Skin epidermis (tissue), 12 donors: ENCODE data around the gene URI1.
"Not testable (repeated sequence)": the region's sequence is repeated elsewhere in the genome, so short reads cannot be mapped to it uniquely, and the experiment has no call there.

ENCODE experiments used
- H3K27ac ChIP-seq, 21 experiments: fragments of 200-600 bp; sonication (generic) in 11 of 21; one replicate each; pipeline ENCODE4 v1.5.0; 2020; ENCODE audit warnings: mild to moderate bottlenecking in 3 of 21, inconsistent platforms in 2 of 21, moderate library complexity in 2 of 21
- H3K4me3 ChIP-seq, 7 experiments: fragments of 200-600 bp; sonication (generic) in 2 of 7; one replicate each; pipeline ENCODE4 v1.5.0; 2020; ENCODE audit warnings: inconsistent platforms in 2 of 7, mild to moderate bottlenecking in 2 of 7, moderate library complexity in 1 of 7

Gene URI1, protein sequence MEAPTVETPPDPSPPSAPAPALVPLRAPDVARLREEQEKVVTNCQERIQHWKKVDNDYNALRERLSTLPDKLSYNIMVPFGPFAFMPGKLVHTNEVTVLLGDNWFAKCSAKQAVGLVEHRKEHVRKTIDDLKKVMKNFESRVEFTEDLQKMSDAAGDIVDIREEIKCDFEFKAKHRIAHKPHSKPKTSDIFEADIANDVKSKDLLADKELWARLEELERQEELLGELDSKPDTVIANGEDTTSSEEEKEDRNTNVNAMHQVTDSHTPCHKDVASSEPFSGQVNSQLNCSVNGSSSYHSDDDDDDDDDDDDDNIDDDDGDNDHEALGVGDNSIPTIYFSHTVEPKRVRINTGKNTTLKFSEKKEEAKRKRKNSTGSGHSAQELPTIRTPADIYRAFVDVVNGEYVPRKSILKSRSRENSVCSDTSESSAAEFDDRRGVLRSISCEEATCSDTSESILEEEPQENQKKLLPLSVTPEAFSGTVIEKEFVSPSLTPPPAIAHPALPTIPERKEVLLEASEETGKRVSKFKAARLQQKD

DNA sequence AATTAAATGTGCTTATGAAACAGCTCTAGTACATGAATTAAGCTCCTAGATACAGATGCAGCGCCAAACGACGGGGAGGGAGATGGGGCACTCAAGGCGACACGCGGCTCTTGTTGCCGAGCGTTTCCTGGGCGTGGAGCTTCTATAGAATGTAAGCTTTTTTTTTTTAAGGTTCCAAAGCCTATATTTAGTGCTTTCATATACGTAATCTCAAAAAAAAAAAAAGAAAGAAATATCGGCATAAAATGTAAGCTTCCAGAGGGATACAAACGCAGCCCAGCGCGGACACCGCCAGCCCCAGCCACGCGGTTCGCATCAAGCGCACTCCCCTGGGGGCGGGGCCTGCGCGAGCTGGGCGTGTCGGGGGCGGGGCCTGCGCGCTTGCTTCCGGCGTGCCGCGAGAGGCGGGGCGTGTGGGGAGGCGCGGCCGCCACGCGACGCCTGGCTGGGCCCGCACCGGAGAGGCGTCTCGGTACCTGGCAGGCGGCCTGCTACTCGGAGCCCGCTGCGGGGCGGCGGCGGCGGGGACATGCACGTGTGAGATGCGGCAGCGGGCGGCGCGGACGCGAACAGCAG is at the start of gene URI1:
Gene URI1, plus strand, starts transcription at position 412 of the 576 bp plus-strand sequence. CDS start 309 bp downstream, outside the sequence.
- H3K27ac ChIP-seq: peak within 1 kb of the TSS; percentile 37 to 93 (median 84)
- H3K4me3 ChIP-seq: peak within 1 kb of the TSS; percentile 57 to 95 (median 87)

DNA sequence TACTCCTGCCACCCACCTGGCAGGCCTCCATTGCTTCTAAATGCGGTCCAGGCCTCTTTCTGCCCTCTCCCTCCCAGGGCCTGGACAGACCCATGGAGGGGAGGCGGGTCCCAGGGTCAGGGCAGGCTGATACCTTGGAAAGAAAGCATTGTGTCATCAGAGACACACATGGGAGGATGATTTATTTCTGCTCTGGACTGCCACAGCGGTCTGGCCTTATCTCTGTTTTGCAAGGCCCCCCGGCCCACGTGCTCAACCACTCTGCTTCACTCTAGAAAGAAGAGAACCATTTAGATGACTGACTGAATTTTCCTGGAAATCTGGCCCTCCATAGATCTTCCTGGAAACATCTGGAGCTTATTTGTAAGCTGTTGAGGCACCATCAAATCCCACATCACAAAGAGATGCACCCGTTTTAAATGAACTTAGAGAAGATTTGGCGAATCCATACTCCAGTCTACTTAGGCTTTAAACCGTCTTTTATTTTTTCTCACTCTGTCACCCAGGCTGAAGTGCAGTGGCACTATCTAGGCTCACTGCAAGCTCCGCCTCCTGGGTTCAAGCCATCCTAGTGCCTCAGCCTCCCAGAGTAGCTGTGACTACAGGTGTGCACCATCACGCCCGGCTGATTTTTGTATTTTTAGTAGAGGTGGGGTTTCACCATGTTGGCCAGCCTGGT is 48.3 kb upstream of the URI1 start:
- Histone ChIP-seq H3K4me3 (no peak overlapping the region), H3K27ac (no peak overlapping the region)

DNA sequence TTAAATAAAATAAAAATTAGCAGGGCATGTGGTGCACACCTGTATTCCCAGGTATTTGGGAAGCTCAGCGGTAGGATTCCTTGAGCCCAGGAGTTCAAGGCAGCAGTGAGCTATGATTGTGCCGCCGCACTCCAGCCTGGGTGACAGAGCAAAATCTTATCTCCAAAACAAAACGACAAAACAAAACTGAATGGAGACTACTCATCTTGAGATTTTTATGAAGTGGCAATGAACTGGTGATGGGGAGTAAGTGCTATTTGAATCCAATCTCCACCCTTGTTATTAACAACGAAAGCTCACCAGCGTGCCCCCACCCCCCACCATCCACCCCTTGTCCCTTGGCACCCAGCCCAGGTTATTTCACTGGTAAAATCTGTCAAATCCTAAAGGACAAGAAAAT is 45.2 kb upstream of the URI1 start:
- Histone ChIP-seq H3K27ac (no peak overlapping the region), H3K4me3 (no peak overlapping the region)

DNA sequence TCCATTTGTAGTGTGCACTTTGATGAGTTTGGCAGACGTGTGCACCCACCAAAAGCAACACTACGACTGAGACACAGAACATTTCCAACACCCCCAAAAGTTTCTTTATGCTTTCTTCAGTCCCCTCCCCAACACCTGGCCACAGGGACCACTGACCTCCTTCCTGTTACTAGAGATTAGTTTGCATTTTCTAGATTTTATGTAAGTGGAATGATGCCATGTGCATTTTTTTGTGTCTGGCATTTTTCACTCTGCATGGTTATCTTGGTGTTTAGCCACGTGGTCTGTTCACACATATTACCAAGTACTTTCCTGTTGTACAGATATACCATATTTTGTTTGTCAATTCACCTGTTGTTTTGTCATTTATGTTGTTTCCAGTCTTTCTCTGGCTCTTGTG is 44.6 kb upstream of the URI1 start:
- Histone ChIP-seq H3K4me3 (no peak overlapping the region), H3K27ac (no peak overlapping the region)

DNA sequence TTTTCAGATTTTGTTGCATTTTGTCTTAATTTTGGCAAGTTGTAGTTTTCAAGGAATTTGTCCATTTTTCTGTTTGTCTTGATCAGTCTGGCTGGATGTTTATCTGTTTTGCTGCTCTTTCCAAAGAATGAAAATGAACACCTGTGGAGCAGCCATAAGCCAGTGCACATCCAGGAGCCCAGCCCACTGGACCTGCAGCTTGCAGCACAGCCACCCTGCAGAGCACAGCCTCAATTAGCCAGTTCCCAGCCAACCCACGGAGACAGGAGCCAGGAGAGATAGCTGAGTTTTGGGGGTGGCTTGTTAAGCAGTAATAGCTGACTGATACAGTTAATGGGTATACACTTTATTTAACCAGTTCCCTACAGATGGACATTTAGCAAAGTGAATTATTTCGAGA is 38.0 kb upstream of the URI1 start:
- Histone ChIP-seq H3K27ac (no peak overlapping the region), H3K4me3 (no peak overlapping the region)

DNA sequence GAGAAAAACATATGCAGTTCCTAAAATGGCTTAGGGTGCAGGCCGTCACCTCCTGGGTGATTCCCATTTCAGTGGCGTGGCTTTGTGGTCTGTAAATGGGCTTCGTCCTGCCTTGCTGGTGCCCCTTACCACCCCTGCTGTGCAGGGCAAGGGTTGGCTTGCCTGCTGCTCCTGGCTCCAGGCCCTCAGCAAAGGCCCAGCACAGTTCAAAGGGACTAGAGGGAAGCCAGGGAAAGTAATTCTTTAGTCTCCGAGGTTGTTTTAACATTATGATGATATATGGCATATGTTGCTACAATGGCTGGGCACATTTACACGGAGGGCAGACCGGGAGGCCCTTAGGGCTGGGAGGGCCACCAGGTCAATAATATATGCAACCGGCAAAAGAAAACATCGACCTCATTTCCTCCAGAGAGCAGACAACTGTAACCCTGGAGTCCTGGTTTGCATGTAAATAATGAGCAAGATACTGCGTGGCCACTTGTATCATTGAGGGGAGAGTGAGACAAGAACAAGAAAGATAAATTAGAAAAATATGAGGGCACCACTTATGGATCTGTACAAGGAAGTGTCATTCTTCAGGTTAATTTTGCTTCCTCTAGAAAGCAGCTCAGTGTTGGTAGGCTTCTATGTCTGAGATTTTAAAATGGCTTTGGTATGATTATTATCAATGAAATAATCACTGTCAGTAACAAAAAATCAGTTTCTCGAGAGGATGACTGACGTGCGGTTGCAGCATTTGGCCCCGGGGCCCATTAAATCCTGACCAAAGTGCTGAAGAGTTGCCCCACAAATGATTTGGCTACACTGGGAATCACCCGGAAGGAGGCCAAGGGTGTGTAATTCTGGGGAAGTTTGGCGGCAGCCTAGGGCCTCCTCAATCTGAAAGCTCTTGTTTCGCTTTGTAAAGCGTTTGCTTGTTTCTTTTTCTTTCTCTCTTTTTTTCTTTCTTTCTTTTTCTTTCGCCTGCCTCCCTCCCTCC is 32.8 kb upstream of the URI1 start:
- H3K4me3 ChIP-seq: no peak overlapping the region
- peak overlapping the region in 1 of 21 experiments; percentile 11 for H3K27ac ChIP-seq

DNA sequence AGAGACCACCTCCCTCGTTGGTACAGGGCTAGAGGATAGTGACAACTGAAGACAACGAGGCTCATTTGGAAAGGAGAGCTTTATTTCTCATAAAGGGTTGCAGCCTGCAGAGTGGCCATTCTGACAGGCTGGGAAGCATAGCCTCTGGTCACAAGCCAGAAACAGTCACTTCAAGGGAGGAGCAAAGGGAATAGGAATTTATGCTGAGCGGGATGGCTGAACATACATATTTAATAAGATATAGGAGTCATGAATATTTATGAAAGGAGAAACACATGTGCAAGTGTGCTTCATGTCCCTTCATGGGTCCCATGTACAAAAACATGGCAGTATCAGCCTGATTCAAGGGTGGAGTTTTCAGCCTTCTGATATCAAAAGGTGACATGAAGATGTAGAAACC is 27.1 kb upstream of the URI1 start:
- H3K27ac ChIP-seq: no peak overlapping the region
- no peak overlapping the region for H3K4me3 ChIP-seq

DNA sequence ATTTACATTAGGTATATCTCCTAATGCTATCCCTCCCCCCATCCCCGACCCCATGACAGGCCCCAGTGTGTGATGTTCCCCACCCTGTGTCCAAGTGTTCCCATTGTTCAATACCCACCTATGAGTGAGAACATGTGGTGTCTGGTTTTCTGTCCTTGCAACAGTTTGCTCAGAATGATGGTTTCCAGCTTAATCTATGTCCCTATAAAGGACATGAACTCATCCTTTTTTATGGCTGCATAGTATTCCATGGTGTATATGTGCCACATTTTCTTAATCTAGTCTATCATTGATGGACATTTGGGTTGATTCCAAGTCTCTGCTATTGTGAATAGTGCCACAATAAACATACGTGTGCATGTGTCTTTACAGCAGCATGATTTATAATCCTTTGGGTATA is 26.2 kb upstream of the URI1 start:
- H3K27ac ChIP-seq, H3K4me3 ChIP-seq: not testable (repeated sequence)

DNA sequence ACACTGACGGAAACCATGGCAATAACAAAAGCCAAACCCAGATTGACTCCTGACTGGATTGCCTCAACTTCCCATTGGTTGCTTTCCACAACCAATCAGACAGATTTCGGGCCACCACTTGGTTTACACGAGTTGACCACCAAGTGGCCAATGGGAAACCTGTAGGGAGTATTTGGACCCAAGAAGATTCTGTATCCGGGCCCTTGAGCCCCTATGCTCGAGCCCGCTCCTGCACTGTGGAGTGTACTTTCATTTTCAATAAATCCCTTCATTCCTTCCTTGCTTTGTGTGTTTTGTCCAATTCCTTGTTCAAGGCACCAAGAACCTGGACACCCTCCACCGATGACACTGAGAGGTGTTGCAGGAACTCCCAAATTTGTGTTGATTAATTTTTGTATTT is 24.1 kb upstream of the URI1 start:
- Histone ChIP-seq H3K4me3 (no peak overlapping the region), H3K27ac (no peak overlapping the region)

DNA sequence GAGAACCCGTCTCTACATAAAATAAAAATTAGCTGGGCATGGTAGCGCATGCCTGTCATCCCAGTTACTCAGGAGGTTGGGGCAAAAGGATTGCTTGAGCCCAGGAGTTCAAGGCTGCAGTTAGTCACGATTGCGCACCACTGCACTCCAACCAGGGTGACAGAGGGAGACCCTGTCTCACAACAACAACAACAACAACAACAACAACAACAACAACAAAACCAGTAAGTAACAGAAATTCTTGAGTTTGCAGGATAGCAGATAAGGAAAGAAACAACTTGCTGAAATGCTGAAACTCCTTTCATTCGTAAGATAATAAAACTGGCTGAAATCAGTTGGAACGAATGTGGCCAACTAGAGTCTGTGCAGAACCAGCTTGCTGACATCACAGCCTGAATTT is 23.1 kb upstream of the URI1 start:
- no peak overlapping the region for H3K4me3 ChIP-seq

DNA sequence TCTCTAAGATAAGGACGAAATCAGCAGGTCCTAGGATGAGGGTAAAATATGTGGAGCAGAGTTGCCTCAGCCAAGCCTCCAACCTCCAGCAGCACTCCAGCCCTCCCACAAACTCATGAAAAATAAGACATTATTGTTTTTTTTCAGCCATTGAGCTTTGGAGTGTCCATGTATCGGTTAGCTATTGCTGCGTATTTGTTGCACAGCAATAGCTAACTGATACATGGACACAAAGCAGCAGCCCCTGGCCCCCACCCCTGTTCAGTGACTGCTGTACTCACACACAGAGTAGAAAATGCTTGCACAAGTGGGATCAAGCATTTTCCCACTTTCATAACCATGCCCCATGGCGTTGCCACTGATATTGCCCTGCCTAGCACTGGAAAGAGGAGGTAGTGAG is 19.1 kb upstream of the URI1 start:
- H3K4me3 ChIP-seq: no peak overlapping the region
- no peak overlapping the region for H3K27ac ChIP-seq

More for the DNA sequence above, 23.1 kb upstream of the URI1 start:
- no peak overlapping the region for H3K27ac ChIP-seq

DNA sequence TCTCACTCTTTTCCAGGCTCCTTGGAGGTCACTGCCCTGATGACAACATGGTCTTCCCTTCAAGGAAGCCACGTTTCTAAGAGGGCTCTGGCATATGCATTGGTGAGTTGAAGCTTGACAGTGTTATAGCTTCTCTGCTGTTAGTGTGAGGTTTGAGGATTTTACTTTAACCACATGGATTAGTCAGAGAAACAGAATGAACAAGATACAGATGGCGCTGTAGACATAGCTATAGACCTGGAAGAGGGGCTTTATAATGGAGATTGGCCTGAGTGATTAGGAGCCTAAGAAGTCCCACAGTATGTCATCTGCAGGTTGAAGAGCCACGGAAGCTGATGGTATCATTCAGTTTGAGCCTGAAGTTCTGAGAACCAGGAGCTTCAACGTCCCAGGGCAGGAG is 18.4 kb upstream of the URI1 start:
- Histone ChIP-seq H3K27ac (no peak overlapping the region), H3K4me3 (no peak overlapping the region)

DNA sequence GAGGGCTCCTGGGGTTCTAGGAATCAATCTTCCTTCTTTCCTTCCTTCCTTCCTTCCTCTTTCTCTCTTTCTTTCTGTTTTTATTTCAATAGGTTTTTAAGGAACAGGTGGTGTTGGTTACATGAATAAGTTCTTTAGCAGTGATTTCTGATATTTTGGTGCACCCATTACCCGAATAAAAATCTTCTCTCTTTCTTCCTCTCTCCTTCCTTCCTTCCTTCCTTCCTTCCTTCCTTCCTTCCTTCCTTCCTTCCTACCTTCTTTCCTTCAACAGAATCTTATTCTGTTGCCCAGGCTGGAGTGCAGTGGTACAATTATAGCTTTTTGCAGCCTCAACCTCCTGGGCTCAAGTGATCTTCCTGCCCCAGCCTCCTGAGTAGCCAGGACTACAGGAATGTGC is 16.0 kb upstream of the URI1 start:
- Histone ChIP-seq H3K27ac (no peak overlapping the region), H3K4me3 (no peak overlapping the region)

DNA sequence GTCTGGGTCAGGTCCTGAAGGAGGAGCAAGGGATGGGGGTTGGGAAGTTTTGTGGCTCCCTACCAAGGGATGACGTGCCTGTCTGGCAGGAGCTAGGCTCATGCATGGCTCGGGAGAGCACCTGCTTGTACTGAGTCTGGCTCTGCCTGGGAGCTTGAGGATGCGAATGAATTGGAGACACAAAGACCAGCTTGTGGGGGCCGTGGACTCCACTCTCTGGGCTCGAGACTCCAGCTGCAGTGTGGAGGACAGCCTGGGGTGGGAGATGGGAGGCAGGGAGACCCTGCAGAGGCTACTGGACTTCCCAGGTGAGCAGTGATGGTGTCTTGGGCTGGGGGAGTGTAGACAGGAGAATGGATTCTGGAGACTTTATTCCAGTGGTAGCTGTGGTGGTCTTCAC is 15.2 kb upstream of the URI1 start:
- H3K4me3 ChIP-seq: no peak overlapping the region
- no peak overlapping the region for H3K27ac ChIP-seq

DNA sequence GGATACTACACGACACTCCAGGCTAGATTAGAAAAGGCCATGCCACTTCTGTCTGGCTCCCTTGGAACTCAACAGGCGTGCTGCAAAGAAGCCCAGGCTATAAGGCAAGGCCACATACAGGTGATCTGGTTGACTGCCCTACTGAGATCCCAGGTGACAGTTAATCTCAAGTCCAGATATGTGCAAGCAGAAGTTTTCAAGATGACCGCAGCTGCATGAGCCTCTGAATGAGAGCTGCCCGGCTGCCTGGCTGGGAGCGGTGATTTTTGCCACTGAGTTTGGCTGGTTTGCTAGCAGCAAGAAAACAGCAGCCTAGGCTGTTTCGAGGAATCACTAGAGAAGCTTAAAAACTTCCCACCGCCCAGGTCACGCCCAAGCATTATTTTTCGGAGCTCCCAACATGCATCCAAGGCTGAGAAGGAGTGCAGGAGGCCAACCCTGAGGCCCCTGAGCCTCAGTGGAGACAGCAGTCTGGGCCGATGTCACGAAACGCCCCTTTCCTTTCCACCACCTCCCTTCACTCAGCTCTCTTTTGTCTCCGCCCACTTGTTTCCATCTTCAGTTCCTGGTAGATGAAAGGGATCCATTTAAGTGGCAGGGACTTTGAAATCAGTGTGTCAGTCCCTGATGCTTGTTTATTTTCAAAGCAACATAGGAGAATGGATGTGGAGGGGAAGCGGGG is 14.0 kb upstream of the URI1 start:
- Histone ChIP-seq H3K4me3 (no peak overlapping the region), H3K27ac (no peak overlapping the region)

DNA sequence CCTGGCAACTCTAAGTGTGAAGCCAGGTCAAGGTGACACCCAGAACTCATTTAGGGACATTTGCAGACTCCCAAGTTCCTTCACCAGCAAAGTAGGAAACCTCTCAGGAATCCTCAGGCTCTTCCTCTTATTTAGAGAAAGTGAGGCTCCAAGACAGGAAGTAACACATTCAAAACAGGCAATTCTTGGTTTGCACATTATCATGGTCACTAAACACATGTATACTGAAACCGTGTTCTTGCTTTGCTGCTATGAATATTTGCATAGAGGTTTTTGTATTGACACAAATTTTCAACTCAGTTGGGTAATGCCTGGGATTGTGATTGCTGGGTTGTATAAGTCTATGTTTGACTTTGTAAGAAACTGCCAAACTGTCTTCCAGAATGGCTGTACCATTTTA is 13.2 kb upstream of the URI1 start:
- H3K27ac ChIP-seq: no peak overlapping the region
- H3K4me3 ChIP-seq: no peak overlapping the region

DNA sequence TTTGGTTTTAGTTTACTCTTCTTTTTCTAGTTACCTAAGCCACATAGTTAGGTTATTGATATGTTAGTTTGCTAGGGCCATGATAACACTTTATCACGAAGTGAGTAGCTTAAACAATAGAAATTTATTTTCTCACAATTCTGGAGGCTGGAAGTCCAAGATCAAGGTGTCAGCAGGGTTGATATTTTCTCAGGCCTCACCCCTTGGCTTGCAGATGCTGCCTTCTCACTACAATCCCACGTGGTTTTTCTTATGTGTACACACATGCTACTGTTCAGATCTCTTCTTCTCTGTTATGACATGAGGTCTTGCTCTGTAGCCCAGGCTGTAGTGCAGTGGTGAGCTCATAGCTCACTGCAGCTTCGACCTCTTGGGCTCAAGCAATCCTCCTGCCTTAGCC is 7.8 kb upstream of the URI1 start:
- H3K4me3 ChIP-seq: no peak overlapping the region

DNA sequence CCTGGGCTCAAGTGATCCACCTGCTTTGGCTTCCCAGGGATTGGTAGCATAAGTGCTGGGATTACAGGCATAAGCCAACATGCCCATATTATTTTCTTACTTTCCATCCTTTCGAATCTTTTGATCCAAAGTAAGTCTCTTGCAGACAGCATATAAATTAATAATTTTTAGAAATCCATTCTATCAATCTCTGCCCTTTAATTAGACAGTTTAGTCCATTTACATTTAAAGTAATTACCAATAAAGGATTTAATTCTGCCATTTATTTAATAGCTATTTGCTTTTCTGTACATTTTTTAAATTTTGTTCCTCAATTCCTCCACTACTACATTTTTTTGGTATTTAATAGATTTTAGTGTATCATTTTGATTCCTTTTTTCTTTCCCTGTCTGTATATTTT is 7.3 kb upstream of the URI1 start:
- H3K27ac ChIP-seq: no peak overlapping the region

More for the DNA sequence above, 7.8 kb upstream of the URI1 start:
- no peak overlapping the region for H3K27ac ChIP-seq

DNA sequence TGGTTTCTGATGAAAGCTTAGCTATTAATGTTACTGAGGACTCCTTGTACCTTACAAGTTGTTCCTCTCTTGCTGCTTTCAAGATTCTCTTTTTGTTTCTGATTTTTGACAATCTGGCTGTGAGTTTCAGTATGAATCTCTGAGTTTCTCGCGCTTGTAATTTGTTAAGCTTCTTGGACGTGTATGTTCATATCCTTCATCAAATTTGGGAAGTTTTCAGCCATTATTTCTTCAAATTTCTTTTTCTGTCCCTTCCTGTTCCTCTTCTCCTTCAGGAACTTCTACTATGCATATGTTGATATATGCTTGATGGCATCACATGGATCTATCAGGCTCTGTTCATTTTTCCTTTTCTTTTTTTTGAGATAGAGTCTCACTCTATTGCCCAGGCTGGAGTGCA is 5.6 kb upstream of the URI1 start:
- no peak overlapping the region for H3K4me3 ChIP-seq
- H3K27ac ChIP-seq: no peak overlapping the region

More for the DNA sequence above, 7.3 kb upstream of the URI1 start:
- no peak overlapping the region for H3K4me3 ChIP-seq
